Stomach (tissue), 9 donors: ENCODE data around the gene THAP8. TPM values are rescaled to one million over a fixed set of nuclear protein-coding genes. Genes with fewer than 3 reads are reported as not detected.

Source experiments
- DNase-seq, 2 donors: peaks; one replicate each; pipeline versions ENCODE4 v3.0.0 to v3.0.0-alpha.2; 2013 to 2019
- H3K27ac ChIP-seq, 5 donors: fragments of 200-600 bp in 4 of 5; sonication (generic) in 4 of 5; one replicate each; pipeline ENCODE4 v1.5.1; 2013 to 2019; ENCODE audit warnings: mild to moderate bottlenecking in 1 of 5, moderate library complexity in 1 of 5
- H3K27me3 ChIP-seq, 3 donors: fragments of 200-600 bp; sonication (generic); one replicate each; pipeline ENCODE4 v1.5.1; 2017 to 2019; ENCODE audit warnings: mixed run types in 1 of 3
- H3K36me3 ChIP-seq, 4 donors: fragments of 200-600 bp; sonication (generic); 1 replicate in 3 of 4; 2 replicates in 1 of 4; pipeline ENCODE4 v1.5.1; 2016 to 2019
- H3K4me1 ChIP-seq, 4 donors: fragments of 200-600 bp; sonication (generic); one replicate each; pipeline ENCODE4 v1.5.1; 2016 to 2019
- H3K4me3 ChIP-seq, 4 donors: fragments of 200-600 bp; sonication (generic) in 3 of 4; one replicate each; pipeline ENCODE4 v1.5.1; 2016 to 2019; ENCODE audit warnings: mild to moderate bottlenecking in 1 of 4
- H3K9me3 ChIP-seq, 4 donors: fragments of 200-600 bp; sonication (generic); one replicate each; pipeline ENCODE4 v1.5.1; 2016 to 2019
- CTCF ChIP-seq, 7 experiments: fragments of 450-650 bp in 4 of 7; fragments of 200-600 bp in 3 of 7; sonication (generic) in 3 of 7; IDR thresholded peaks; one replicate each; pipeline ENCODE4 v1.5.1; 2016 to 2019; ENCODE audit warnings: antibody characterized with exemption in 7 of 7, control low read depth in 2 of 7, mild to moderate bottlenecking in 1 of 7
- EP300 ChIP-seq: sonication (generic); formaldehyde crosslinking; IDR thresholded peaks from one replicate; pipeline ENCODE4 v1.6.1; 2017; ENCODE audit warnings: antibody characterized with exemption
- POLR2A ChIP-seq, 4 donors: fragments of 450-650 bp; IDR thresholded peaks; one replicate each; pipeline ENCODE4 v1.6.1; 2016; ENCODE audit warnings: antibody characterized with exemption in 4 of 4, control low read depth in 2 of 4, mild to moderate bottlenecking in 1 of 4, moderate library complexity in 1 of 4
- POLR2AphosphoS5 ChIP-seq, 3 donors: sonication (generic); formaldehyde crosslinking; IDR thresholded peaks; one replicate each; pipeline ENCODE4 v1.6.1; 2016; ENCODE audit warnings: antibody characterized with exemption in 3 of 3
- WGBS, 5 donors: extraction: QIAGEN DNeasy Blood & Tissue Kit in 3 of 5; methylation state at CpG; one replicate each; pipeline versions ENCODE4 v1.1.5 to v1.1.7; 2013 to 2018; 5-methylcytosine and 5-hydroxymethylcytosine counted together
- intact Hi-C: fragments of 100-400 bp; cut with DNase I; formaldehyde crosslinking; loops from one replicate; pipeline ENCODE4 v1.15.1; 2023; ENCODE audit warnings: low total_unique reads
- polyA plus RNA-seq, 3 donors: library from polyadenylated mRNA; stranded (reverse); fragments of 200-250 nt; gene quantifications; one replicate each; pipeline ENCODE4 v1.2.3, GENCODE V29; 2013
- total RNA-seq, 5 donors: library from RNA; depleted of rRNA; stranded (reverse); fragments of >200 nt; gene quantifications; one replicate each; pipeline versions ENCODE4 v1.1.0 to v1.2.3, GENCODE V29; 2014 to 2016
- donor health status: healthy with polysubstance abuse.
- donor health status: Bipolar disorder and iron deficiency.
- donor health status: healthy.

Gene THAP8
- total and polyA plus RNA-seq, 8 donors: 0.29 to 12.8 (median 4.7) TPM; not detected in 1

- Histone ChIP-seq H3K4me3 (no peak overlapping the region), H3K36me3 (peaks cover 0 to 5% (median 0%) of the 10 kb centered on the region in 4 donors), H3K27ac (no peak overlapping the region), H3K9me3 (no peaks in the 10 kb centered on the region), H3K27me3 (no peaks in the 10 kb centered on the region), H3K4me1 (no peaks in the 10 kb centered on the region)
- no peak for TF ChIP-seq CTCF (IDR thresholded peaks at IDR 0.05)
- TF ChIP-seq EP300: no peak
- no peak for TF ChIP-seq POLR2AphosphoS5 (IDR thresholded peaks at IDR 0.05)
- no peak for TF ChIP-seq POLR2A (IDR thresholded peaks at IDR 0.05)
- DNase-seq: no peak
- 76 to 90% (median 85%) methylated on average over 5 of the region's 5 CpGs for WGBS, 5 donors
- intact Hi-C loops: no loop called here
Observed at GRCh38 chr19:36093146-36093662, 39.1 kb upstream of the THAP8 start.

- intact Hi-C loops: no loop called here
- TF ChIP-seq CTCF (IDR thresholded peaks at IDR 0.05): no peak
- no peak for TF ChIP-seq POLR2A (IDR thresholded peaks at IDR 0.05)
- TF ChIP-seq EP300: no peak
- no peak for TF ChIP-seq POLR2AphosphoS5 (IDR thresholded peaks at IDR 0.05)
- H3K27ac ChIP-seq: no peak overlapping the region
- no peaks in the 10 kb centered on the region for H3K9me3 ChIP-seq
- H3K36me3 ChIP-seq: peaks cover 0 to 5% (median 0%) of the 10 kb centered on the region in 4 donors
- no peaks in the 10 kb centered on the region for H3K27me3 ChIP-seq
- WGBS, 5 donors: 92 to 98% (median 95%) methylated on average over 5 to 7 of the region's 7 CpGs
- no peaks in the 10 kb centered on the region for H3K4me1 ChIP-seq
- H3K4me3 ChIP-seq: no peak overlapping the region
- no peak for DNase-seq
Observed at GRCh38 chr19:36092566-36092965, 38.5 kb upstream of the THAP8 start.

- no peak overlapping the region for H3K4me3 ChIP-seq
- DNase-seq: no peak
- peaks cover 0 to 10% (median 0%) of the 10 kb centered on the region in 4 donors for H3K36me3 ChIP-seq
- no peaks in the 10 kb centered on the region for H3K27me3 ChIP-seq
- 79 to 92% (median 88%) methylated on average over 9 to 13 of the region's 13 CpGs for WGBS, 5 donors
- no peak overlapping the region for H3K27ac ChIP-seq
- no peaks in the 10 kb centered on the region for H3K9me3 ChIP-seq
- intact Hi-C loops: no loop called here
- no peaks in the 10 kb centered on the region for H3K4me1 ChIP-seq
- TF ChIP-seq POLR2A (IDR thresholded peaks at IDR 0.05) (no peak), EP300 (no peak), POLR2AphosphoS5 (IDR thresholded peaks at IDR 0.05) (no peak), CTCF (IDR thresholded peaks at IDR 0.05) (no peak)
Observed at GRCh38 chr19:36090910-36091695, 37.0 kb upstream of the THAP8 start.

GRCh38 chr19:36089847-36090246 is 35.8 kb upstream of the THAP8 start:
- TF ChIP-seq EP300: no peak
- no peak for TF ChIP-seq POLR2AphosphoS5 (IDR thresholded peaks at IDR 0.05)
- no peak for TF ChIP-seq POLR2A (IDR thresholded peaks at IDR 0.05)
- TF ChIP-seq CTCF (IDR thresholded peaks at IDR 0.05): no peak
- Histone ChIP-seq H3K9me3 (no peaks in the 10 kb centered on the region), H3K27me3 (no peaks in the 10 kb centered on the region), H3K36me3 (peaks cover 0 to 10% (median 0%) of the 10 kb centered on the region in 4 donors), H3K4me1 (no peaks in the 10 kb centered on the region), H3K4me3 (no peak overlapping the region), H3K27ac (no peak overlapping the region)
- intact Hi-C loops: no loop called here
- DNase-seq: no peak
- 93 to 100% (median 98%) methylated on average over 4 to 5 of the region's 5 CpGs for WGBS, 5 donors
